GM21737 (cell line): Measurements from ENCODE around the gene MXRA8.
"Not testable (repeated sequence)": the region's sequence is repeated elsewhere in the genome, so short reads cannot be mapped to it uniquely, and the experiment has no call there.

Experiments
- ATAC-seq: cut with Tn5 transposase; IDR thresholded peaks from one replicate; pipeline ENCODE4 v1.9.1; 2021; ENCODE audit warnings: mild to moderate bottlenecking, moderate library complexity; ENCODE audit not compliant: unreplicated experiment

MXRA8 gene

GRCh38 chr1:1358433-1359271, at the start of gene MXRA8:
Gene MXRA8 (minus strand): TSS chr1:1358555. CDS start chr1:1358504, 51 bp downstream.
- no peak for ATAC-seq

DNA sequence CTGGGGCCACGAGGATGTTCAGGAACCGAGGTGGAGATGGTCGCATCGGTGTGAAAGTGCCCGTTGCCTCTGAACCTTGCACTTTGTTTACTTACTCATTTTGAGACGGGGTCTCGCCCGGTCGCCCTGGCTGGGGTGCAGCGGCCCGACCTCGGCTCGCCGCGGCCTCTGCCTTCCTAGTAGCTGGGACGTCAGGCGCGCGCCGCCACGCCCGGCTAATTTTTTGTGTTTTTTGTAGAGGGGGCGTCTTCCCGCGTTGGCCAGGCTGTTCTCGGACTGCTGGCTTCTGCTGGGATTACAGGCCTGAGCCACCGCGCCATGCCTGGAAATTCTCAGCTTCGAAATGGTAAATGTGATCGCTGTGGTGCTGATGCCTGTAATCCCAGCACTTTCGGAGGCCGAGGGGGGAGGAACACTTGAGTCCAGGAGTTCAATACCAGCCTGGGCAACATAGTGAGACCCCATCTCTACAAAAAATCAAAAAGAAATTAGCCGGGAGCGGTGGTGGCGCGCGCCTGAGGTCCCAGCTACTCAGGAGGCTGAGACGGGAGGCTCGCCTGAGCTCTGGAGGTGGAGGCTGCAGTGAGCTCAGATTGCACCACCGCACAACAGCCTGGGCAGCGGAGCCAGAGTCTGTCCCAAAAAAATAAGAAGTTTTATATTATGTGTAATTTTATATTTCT, 49.4 kb upstream of the MXRA8 start:
- peak; percentile 15 for ATAC-seq

DNA sequence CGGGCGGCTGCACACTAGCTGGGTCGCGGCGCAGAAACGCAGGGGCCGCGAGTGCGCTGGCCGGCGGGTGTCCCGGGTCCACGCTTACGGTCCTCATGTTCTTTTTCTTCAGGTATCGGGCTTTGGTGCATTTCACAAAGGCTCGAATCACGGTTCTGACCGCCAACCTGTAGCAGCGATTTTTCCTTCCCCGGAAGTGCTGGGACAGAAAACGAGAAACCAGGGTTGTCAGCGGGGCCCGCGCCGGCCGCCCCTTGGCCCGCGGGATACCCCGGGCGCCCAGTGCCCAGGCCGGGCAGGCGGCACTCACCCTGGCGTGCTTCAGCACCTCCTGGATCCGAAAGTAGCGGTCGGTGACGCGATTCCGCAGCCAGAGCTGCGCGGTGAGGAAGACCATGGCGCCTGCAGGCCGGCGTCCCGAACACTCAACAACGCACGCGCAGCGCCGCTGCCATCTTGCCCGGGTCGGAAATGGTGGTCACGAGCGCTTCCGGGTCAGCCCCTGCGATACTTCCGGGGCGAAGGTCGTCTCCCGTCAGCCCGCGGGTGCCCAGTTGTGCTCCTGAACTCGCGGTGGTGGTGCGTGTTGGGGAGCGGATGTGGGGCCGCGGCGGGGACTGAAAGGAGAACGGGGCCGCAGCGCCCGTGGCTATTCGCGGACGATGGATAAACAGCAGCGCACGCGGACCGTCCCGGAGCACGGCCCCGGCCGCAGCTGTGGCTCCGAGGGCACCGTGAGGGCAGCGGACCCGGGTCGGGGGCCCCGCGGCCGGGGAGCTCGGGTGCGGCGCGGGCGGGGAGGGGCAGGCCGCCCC, 48.7 kb upstream of the MXRA8 start, which contains the start of gene MRPL20:
Gene MRPL20 (minus strand): TSS at position 473 of the 815 bp plus-strand sequence. CDS start 76 bp downstream, at position 397.
- peak; percentile 77 for ATAC-seq

DNA sequence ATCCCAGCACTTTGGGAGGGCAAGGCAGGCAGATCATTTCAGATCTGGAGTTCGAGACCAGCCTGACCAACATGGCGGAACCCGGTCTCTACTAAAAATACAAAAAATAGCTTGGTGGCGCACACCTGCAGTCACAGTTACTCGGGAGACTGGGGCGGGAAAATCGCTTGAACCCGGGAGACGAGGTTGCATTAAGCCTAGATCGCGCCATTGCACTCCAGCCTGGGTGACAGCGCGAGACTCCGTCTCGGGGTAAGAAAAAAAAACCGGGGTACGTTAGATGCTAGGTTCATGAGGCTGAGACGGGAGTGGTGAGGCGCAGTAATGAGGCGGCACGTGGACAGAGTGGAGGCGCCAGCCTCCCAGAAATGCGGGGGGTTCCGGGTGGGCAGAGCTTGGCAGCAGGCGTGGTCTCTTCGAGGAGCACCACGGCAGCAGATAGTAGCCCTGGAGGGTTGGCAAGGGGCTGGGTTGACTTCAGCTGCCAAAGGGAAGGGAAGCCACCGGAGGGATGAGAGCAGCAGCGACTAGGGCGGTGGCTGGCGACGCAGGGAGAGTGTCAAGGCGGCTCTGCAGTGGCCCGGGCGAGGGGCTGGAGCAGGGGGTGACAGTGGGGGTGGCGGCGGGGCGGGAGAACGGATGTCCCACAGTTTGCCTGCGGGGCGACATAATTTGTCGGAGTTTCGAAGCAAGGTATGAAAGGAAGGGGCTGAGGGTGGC, 47.9 kb upstream of the MXRA8 start:
- ATAC-seq = no peak

DNA sequence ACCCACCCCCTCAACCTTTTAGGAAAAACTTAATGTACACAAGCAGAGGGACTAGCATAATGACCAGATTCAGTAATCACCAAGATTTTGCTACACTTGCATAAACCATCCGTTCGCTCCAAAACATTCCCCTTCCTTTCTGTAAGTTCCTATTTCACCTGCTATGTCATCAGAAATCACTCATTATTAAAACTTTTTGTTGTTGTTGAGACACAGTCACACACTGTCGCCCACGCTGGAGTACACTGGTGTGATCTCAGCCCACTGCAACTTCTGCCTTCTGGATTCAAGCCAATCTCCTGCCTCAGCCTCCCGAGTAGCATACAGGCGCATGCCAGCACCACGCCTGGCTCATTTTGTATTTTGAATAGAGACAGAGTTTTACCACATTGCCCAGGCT, 45.3 kb upstream of the MXRA8 start:
- no peak for ATAC-seq

DNA sequence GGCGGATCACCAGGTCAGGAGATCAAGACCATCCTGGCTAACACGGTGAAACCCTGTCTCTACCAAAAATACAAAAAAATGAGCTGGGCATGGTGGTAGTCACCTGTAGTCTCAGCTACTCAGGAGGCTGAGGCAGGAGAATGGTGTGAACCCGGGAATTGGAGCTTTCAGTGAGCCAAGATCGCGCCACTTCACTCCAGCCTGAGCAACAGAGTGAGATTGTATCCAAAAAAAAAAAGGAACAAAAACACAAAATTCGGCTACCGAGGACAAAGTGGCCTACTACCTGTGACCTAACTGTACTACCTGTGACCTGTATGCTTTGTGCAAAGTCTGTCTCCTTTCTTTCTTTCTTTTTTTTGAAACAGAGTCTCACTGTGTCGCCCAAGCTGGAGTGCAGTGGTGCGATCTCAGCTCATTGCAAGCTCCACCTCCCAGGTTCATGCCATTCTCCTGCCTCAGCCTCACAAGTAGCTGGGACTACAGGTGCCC, 44.6 kb upstream of the MXRA8 start:
- ATAC-seq = not testable (repeated sequence)

DNA sequence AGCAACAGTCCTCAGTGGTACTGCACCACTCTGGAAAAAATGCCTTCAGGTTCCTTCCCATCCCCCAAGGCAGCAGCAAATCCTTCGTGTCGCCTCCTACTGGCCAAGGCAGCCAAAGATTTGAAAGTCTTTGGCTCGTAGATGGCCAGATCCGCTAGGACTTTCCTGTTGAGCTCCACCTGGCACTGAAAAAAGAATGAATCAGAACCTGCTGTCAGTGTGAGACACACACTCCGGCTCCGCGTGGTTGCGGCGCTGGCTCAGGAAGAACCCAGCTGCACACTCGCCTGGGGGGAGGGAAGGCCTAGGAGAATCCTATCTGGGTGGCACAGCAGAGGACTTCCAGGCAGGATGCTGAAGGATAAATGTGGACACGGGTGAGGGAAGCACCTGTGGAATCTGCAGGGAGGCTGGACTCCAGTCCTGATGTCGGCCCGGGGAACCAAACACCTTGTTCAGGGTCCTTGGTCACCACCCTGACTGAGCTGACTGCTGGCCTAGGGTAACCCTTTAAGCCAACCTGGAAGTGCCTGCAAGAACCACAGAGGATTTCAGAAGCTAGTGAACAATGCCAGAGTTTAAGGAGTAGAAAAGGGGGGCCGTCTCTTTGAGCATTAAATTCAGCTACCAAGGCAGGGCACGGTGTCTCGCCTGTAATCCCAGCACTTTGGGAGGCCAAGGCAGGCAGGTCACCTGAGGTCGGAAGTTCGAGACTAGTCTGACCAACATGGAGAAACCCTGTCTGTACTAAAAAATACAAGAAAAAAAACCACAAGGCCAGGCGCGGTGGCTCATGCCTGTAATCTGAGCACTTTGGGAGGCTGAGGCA, 43.9 kb upstream of the MXRA8 start:
- no peak for ATAC-seq

- no peak for ATAC-seq
These were observed 43.2 kb upstream of the MXRA8 start for GRCh38 chr1:1401457-1402010.

GRCh38 chr1:1400576-1401456, 42.5 kb upstream of the MXRA8 start:
- no peak for ATAC-seq

- ATAC-seq = no peak
These were observed 41.7 kb upstream of the MXRA8 start for GRCh38 chr1:1399872-1400575.

DNA sequence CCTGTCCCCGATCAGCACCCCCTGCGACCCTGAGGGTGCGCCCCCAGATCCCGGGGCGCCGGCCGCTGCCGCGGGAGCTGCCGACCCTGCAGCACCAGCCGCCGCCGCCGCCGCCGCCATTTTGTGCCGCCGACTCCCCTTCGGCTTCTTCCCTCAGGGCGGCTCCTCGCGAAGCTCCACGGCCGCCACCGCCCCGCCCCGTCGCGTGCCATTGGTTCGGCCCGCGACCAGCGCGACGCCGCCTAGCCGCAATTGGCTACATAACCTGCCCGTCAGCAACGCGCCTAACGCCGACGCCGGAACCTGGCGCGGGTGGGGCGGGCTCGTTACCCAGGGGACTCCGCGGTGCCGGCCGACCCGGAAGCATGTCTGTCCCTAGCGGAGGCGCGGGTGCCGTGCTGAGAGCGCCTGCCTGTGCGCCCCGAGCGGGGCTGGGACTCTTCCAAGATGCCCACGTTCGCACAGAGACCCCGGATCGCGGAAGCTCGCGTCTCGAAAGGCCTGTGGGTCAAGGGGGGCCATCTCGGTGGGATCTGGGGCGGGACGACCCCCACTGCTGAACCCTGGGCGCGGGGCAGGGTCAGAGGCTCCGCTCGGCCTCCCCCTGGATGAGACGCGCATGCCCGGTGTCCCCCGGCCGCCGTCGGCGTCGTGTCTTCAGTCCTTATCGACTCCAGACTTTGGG, 41.0 kb upstream of the MXRA8 start, which contains the start of gene CCNL2:
Gene CCNL2 (minus strand): TSS at position 149 of the 685 bp plus-strand sequence. CDS start 29 bp downstream, at position 120.
- peak; percentile 95 for ATAC-seq

DNA sequence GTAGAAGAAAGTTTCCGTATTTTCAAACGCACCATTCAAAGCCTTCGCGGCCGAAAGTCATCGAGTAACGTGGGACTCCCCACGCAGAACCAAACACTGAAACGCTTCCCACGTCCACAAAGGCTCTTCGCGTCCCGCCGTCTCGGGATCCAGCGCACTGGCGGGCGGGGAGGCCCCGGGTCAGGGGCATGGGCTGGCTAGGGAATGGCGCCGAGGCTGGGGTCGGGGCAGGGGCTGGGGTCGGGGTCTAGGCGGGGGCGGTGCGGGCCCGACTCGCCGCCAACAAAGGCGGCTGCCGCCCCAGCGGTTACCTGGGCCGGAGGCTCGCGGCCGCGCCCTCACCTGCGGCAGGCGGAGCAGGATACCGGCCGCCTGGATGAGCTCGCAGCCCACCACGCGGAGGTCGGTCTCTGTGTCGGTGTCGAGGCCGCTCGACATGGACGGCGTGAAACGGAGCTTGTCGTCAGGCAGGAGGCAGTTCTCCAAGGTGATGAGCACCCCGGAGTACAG, 40.4 kb upstream of the MXRA8 start:
- peak; percentile 16 for ATAC-seq

DNA sequence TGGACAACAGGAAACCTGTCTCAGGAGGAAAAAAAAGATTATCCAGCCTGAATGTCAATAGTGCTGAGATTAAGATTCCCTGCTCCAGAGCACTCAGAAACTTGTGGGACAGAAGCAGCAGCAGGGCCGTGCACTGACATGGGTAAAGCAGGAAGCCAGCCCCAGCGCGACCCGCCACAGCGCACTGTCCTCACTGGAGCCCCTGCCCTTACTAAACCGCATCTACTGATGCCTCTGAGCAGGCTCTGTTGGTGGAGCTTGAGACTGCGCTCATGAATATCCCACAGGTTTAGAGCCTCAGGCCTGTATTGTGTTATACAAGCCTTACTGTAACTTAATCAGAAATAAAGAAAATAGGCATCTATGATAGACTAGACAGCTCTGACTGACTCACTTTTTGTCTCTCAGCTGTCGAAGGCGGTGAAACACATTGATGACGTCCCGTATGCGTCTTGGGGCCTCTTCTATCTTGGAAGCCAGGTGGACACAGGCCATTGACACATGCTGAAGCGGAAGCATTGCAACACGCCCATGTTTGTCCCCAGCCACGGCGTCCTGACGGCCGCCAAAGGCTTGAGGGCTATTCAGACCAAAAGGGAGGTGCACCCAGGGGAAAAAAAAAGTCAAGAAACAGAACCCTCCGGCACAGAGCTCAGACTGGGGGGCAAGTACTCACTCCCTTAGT, 39.6 kb upstream of the MXRA8 start:
- ATAC-seq = no peak

- ATAC-seq = no peak
These were observed 36.8 kb upstream of the MXRA8 start for GRCh38 chr1:1395166-1395565.

- ATAC-seq = no peak
These were observed 35.8 kb upstream of the MXRA8 start for GRCh38 chr1:1394116-1394515.

- ATAC-seq = no peak
These were observed 35.1 kb upstream of the MXRA8 start for GRCh38 chr1:1393428-1393827.
